ENCODE measurements around the gene PATL2.
"Not testable (repeated sequence)": the region's sequence is repeated elsewhere in the genome, so short reads cannot be mapped to it uniquely, and the experiment has no call there.

The PATL2 gene

DNA sequence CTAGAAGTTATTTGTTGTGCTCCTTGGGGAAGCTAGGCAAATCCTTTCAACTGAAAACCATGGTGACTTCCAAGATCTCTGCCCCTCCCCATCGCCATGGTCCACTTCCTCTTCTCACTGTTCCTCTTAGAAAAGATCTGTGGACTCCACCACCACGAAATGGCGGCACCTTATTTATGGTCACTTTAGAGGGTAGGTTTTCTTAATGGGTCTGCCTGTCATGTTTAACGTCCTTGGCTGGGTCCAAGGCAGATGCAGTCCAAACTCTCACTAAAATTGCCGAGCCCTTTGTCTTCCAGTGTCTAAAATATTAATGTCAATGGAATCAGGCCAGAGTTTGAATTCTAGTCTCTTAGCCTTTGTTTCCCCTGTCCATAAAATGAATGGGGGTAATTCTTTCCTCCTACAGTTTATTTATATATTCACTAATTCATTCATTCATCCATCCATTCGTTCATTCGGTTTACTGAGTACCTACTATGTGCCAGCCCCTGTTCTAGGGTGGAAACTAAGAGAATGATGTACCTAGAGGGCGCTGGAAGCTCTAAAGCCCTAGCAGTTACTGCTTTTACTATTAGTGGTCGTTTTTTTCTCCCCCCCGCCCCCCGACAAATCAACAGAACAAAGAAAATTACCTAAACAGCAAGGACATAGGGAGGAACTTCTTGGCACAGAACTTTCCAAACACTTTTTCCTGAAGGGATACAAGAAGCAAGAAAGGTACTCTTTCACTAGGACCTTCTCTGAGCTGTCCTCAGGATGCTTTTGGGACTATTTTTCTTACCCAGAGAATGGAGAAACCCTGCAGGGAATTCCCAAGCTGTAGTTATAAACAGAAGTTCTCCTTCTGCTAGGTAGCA, 657 bp downstream of the PATL2 start:
- no peaks in the 10 kb centered on the region for H3K36me3 ChIP-seq (ENCODE audit: control insufficient read depth, insufficient read depth, low read length)
- H3K9me3 ChIP-seq (ENCODE audit: control insufficient read depth, low read length): no peaks in the 10 kb centered on the region
- no peaks in the 10 kb centered on the region for H3K4me1 ChIP-seq (ENCODE audit: control insufficient read depth, insufficient read depth, low read length)
- no peak overlapping the region for H3K27ac ChIP-seq (ENCODE audit: insufficient read depth, low read depth, low read length, poor library complexity, severe bottlenecking)
- peaks cover 17% of the 10 kb centered on the region for H3K27me3 ChIP-seq (ENCODE audit: control insufficient read depth, insufficient read depth, low read length, poor library complexity, severe bottlenecking)
- 45 to 46% methylated on average over 9 to 11 of the region's 11 CpGs for WGBS, 2 experiments
- peak overlapping the region; percentile 88 for H3K4me3 ChIP-seq (ENCODE audit: insufficient read depth, low read depth, low read length)

DNA sequence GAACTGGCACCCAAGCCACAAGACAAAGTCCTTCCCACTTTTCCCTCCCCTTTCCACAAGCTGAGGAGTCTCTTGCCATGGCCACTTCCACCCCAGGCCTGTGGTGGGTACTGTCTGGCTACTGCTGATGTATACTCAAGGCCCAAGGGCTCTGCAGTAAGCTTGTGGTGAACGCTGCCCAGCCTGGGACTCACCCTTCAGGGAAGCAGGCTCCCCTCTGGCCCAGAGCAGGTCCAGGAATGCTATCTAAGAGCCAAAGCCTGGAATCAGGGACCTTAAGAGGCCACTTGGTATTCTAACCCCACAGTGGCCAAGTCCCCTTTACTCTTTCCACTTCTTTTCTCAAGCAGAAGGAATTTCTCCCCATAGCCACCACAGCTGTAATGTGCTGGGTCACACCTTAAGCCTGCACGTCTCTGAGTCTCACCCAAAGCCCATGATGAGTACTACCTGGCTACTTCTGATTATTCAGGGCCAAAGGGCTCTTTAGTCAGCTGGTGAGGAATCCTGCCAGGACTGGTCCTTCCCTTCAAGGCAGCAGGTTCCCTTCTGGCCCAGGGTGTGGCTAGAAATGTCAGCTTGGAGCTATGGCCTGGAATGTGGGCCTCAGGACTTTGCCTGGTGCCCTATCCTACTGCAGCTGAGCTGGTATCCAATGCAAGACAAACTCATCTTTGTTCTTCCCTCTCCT, 4.0 kb downstream of the PATL2 start:
- peaks cover 7% of the 10 kb centered on the region for H3K27me3 ChIP-seq (ENCODE audit: control insufficient read depth, insufficient read depth, low read length, poor library complexity, severe bottlenecking)
- no peak overlapping the region for H3K27ac ChIP-seq (ENCODE audit: insufficient read depth, low read depth, low read length, poor library complexity, severe bottlenecking)
- no peak overlapping the region for H3K4me3 ChIP-seq (ENCODE audit: insufficient read depth, low read depth, low read length)
- no peaks in the 10 kb centered on the region for H3K4me1 ChIP-seq (ENCODE audit: control insufficient read depth, insufficient read depth, low read length)
- 84 to 86% methylated on average over 2 of the region's 2 CpGs for WGBS, 2 experiments
- no peaks in the 10 kb centered on the region for H3K9me3 ChIP-seq (ENCODE audit: control insufficient read depth, low read length)
- H3K36me3 ChIP-seq (ENCODE audit: control insufficient read depth, insufficient read depth, low read length): no peaks in the 10 kb centered on the region

DNA sequence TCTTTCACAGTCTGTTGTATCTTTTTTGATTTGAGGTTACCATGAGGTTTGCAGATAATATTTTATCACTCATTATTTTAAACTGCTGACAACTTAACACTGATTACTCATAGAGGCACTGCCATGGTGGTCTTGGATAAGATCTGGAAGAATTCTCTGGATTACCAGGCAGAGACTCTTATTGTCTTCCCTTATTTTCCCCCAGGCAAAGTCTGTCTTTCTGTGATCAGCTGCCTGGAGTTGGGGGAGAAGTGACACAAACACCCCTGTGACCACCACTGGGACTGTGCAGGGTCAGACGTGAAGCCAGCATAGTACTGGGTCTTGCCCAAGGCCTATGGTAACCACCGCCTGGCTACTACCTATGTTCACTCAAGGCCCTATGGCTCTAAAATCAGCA, 4.7 kb downstream of the PATL2 start:
- Histone ChIP-seq H3K27ac (ENCODE audit: insufficient read depth, low read depth, low read length, poor library complexity, severe bottlenecking) (no peak overlapping the region), H3K9me3 (ENCODE audit: control insufficient read depth, low read length) (no peaks in the 10 kb centered on the region), H3K4me1 (ENCODE audit: control insufficient read depth, insufficient read depth, low read length) (no peaks in the 10 kb centered on the region), H3K27me3 (ENCODE audit: control insufficient read depth, insufficient read depth, low read length, poor library complexity, severe bottlenecking) (peaks cover under 1% of the 10 kb centered on the region), H3K4me3 (ENCODE audit: insufficient read depth, low read depth, low read length) (no peak overlapping the region), H3K36me3 (ENCODE audit: control insufficient read depth, insufficient read depth, low read length) (no peaks in the 10 kb centered on the region)
- WGBS, 2 experiments: 91 to 93% methylated on average over 2 of the region's 2 CpGs

DNA sequence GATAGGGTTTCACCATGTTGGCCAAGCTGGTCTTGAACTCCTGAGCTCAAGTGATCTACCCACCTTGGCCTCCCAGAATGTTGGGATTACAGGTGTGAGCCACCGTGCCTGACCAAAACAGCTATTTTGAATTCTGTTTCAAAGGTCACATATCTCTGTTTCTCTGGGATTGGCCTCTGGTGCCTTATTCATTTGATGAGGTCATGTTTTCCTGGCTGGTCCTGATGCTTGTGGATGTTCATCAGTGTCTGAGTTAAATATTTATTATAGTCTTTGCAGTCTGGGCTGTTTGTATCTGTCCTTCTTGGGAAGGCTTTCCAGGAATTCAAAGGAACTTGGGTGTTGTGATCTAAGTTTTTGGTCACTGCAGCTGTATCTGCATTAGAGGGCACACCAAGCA, 5.1 kb downstream of the PATL2 start:
- Histone ChIP-seq H3K27ac (ENCODE audit: insufficient read depth, low read depth, low read length, poor library complexity, severe bottlenecking) (no peak overlapping the region), H3K36me3 (ENCODE audit: control insufficient read depth, insufficient read depth, low read length) (no peaks in the 10 kb centered on the region), H3K27me3 (ENCODE audit: control insufficient read depth, insufficient read depth, low read length, poor library complexity, severe bottlenecking) (no peaks in the 10 kb centered on the region), H3K4me3 (ENCODE audit: insufficient read depth, low read depth, low read length) (no peak overlapping the region), H3K9me3 (ENCODE audit: control insufficient read depth, low read length) (no peaks in the 10 kb centered on the region), H3K4me1 (ENCODE audit: control insufficient read depth, insufficient read depth, low read length) (no peaks in the 10 kb centered on the region)
- 91 to 96% methylated on average over 1 of the region's 1 CpG for WGBS, 2 experiments

DNA sequence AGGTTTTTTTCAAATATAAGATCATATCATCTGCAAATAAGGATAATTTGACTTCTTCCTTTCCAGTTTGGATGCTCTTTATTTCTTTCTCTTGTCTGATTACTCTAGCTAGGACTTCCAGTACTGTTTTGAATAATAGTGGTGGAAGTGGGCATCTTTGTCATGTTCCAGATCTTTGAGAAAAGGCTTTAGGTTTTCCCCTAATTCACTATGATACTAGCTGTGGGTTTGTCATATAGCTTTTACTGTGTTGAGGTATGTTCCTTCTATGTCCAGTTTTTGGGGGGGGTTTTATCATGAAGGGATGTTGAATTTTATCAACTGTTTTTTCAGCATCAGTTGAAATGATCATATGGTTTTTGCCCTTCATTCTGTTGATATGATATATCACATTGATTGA, 10.4 kb downstream of the PATL2 start:
- not testable (repeated sequence) for H3K9me3 ChIP-seq (ENCODE audit: control insufficient read depth, low read length); H3K4me3 ChIP-seq (ENCODE audit: insufficient read depth, low read depth, low read length); H3K36me3 ChIP-seq (ENCODE audit: control insufficient read depth, insufficient read depth, low read length); H3K27me3 ChIP-seq (ENCODE audit: control insufficient read depth, insufficient read depth, low read length, poor library complexity, severe bottlenecking); H3K27ac ChIP-seq (ENCODE audit: insufficient read depth, low read depth, low read length, poor library complexity, severe bottlenecking); H3K4me1 ChIP-seq (ENCODE audit: control insufficient read depth, insufficient read depth, low read length)

DNA sequence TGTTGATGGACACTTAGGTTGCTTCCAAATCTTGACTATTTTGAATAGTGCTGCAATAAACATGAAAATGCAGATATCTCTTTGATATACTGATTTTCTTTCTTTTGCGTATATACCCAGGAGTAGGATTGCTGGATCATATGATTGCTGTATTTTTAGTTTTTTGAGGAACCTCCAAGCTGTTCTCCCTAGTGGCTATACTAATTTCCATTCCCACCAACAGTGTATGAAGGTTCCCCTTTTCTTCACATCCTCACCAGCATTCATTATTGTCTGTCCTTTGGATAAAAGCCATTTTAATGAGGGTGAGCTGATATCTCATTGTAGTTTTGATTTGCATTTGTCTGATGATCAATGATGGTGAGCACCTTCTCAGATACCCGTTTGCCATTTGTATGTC, 12.5 kb downstream of the PATL2 start:
- H3K36me3 ChIP-seq (ENCODE audit: control insufficient read depth, insufficient read depth, low read length): no peaks in the 10 kb centered on the region

DNA sequence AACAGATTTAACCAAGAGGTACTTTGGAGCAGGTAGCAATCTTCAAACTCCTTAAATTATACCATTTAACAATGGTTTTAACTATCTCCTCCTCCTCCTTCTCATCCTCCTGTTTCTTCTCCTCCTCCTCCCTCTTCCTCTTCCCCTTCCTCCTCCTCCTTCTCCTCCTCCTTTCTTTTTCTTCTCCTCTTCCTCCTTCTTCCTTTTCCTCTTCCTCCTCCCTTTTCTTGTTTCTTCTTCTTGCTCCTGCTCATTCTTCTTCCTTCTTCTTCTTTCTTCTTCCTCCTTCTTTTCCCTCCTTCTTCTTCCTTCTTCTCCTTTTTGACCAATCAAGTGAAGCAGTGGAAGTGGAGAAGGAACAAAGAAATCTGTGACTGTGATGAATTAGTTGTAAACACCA, 14.1 kb downstream of the PATL2 start:
- H3K4me1 ChIP-seq (ENCODE audit: control insufficient read depth, insufficient read depth, low read length): no peaks in the 10 kb centered on the region
- no peaks in the 10 kb centered on the region for H3K9me3 ChIP-seq (ENCODE audit: control insufficient read depth, low read length)
- H3K27me3 ChIP-seq (ENCODE audit: control insufficient read depth, insufficient read depth, low read length, poor library complexity, severe bottlenecking): no peaks in the 10 kb centered on the region
- no peak overlapping the region for H3K27ac ChIP-seq (ENCODE audit: insufficient read depth, low read depth, low read length, poor library complexity, severe bottlenecking)
- no peak overlapping the region for H3K4me3 ChIP-seq (ENCODE audit: insufficient read depth, low read depth, low read length)
- no peaks in the 10 kb centered on the region for H3K36me3 ChIP-seq (ENCODE audit: control insufficient read depth, insufficient read depth, low read length)

More for the DNA sequence above, 12.5 kb downstream of the PATL2 start:
- no peaks in the 10 kb centered on the region for H3K27me3 ChIP-seq (ENCODE audit: control insufficient read depth, insufficient read depth, low read length, poor library complexity, severe bottlenecking)
- H3K4me1 ChIP-seq (ENCODE audit: control insufficient read depth, insufficient read depth, low read length): no peaks in the 10 kb centered on the region
- H3K9me3 ChIP-seq (ENCODE audit: control insufficient read depth, low read length): no peaks in the 10 kb centered on the region
- H3K27ac ChIP-seq (ENCODE audit: insufficient read depth, low read depth, low read length, poor library complexity, severe bottlenecking): no peak overlapping the region
- no peak overlapping the region for H3K4me3 ChIP-seq (ENCODE audit: insufficient read depth, low read depth, low read length)
- 94 to 100% methylated on average over 2 of the region's 2 CpGs for WGBS, 2 experiments

DNA sequence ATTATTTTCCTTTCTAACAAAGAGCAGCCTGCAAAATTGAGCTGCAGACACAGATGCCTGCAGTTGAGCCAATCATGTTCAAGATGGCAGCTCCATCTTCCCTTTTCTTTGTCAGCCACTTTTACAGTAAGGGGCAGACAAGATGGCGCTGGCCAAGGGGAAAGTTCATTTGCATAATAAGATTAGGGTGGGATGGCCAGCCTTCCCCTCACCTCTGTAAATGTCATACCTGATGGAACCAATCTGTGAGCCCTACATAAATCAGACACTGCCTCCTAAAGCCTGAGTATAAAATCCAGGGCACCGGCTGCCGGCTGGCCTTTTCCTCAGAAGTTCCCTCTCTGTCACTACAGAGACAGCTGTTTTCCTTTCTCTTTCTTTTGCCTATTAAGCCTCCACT, 15.8 kb downstream of the PATL2 start:
- Histone ChIP-seq H3K9me3 (ENCODE audit: control insufficient read depth, low read length) (no peaks in the 10 kb centered on the region), H3K27me3 (ENCODE audit: control insufficient read depth, insufficient read depth, low read length, poor library complexity, severe bottlenecking) (no peaks in the 10 kb centered on the region), H3K27ac (ENCODE audit: insufficient read depth, low read depth, low read length, poor library complexity, severe bottlenecking) (no peak overlapping the region), H3K4me3 (ENCODE audit: insufficient read depth, low read depth, low read length) (no peak overlapping the region), H3K4me1 (ENCODE audit: control insufficient read depth, insufficient read depth, low read length) (no peaks in the 10 kb centered on the region), H3K36me3 (ENCODE audit: control insufficient read depth, insufficient read depth, low read length) (no peaks in the 10 kb centered on the region)
- WGBS, 2 experiments: 83 to 94% methylated on average over 2 to 3 of the region's 3 CpGs

DNA sequence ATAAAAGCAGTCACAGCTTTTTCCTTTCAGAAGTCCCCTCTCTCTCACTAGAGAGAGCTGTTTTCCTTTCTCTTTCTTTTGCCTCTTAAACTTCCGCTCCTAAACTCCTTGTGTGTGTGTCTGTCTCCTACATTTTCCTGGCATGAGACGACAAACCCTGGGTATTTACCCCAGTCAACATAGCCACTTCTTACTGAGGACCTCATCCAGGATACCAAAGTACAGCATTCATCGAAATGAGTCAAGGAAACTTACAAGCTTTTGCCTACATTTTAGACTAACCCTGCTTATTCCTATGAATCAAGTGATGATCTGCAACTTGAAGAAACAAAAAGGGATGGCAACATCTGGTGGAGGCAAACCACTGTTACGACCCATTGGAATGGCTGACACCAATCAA, 16.7 kb downstream of the PATL2 start:
- 88 to 90% methylated on average over 4 of the region's 4 CpGs for WGBS, 2 experiments
- no peak overlapping the region for H3K27ac ChIP-seq (ENCODE audit: insufficient read depth, low read depth, low read length, poor library complexity, severe bottlenecking)
- no peaks in the 10 kb centered on the region for H3K36me3 ChIP-seq (ENCODE audit: control insufficient read depth, insufficient read depth, low read length)
- H3K27me3 ChIP-seq (ENCODE audit: control insufficient read depth, insufficient read depth, low read length, poor library complexity, severe bottlenecking): no peaks in the 10 kb centered on the region
- no peaks in the 10 kb centered on the region for H3K4me1 ChIP-seq (ENCODE audit: control insufficient read depth, insufficient read depth, low read length)
- no peak overlapping the region for H3K4me3 ChIP-seq (ENCODE audit: insufficient read depth, low read depth, low read length)
- no peaks in the 10 kb centered on the region for H3K9me3 ChIP-seq (ENCODE audit: control insufficient read depth, low read length)

DNA sequence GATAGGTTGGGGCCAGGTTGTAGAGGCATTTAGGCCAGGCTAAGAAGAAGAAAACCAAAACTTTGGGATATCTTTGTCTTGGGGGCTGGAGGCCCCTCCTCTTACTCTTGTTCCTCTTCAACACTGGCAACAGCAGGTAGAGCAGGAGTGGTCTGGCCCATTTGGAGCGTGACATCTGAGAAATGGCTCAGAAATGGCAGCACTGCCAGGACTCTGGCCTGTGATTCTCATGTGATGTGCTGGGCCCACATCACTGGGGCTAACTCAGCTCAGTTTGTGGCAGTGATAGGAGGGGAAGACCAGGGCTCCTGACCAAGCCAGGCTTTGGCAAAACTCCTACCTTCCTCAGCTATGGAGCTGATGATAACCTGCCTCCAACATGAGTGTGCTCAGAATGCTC, 18.5 kb downstream of the PATL2 start:
- Histone ChIP-seq H3K9me3 (ENCODE audit: control insufficient read depth, low read length) (no peaks in the 10 kb centered on the region), H3K4me1 (ENCODE audit: control insufficient read depth, insufficient read depth, low read length) (no peaks in the 10 kb centered on the region), H3K36me3 (ENCODE audit: control insufficient read depth, insufficient read depth, low read length) (no peaks in the 10 kb centered on the region), H3K27me3 (ENCODE audit: control insufficient read depth, insufficient read depth, low read length, poor library complexity, severe bottlenecking) (no peaks in the 10 kb centered on the region), H3K27ac (ENCODE audit: insufficient read depth, low read depth, low read length, poor library complexity, severe bottlenecking) (no peak overlapping the region), H3K4me3 (ENCODE audit: insufficient read depth, low read depth, low read length) (no peak overlapping the region)
- WGBS, 2 experiments: 88 to 98% methylated on average over 1 of the region's 1 CpG

Data from ectodermal cell (in vitro differentiated cells).